H9 (cell line): ENCODE results near the gene ABCC3. TPM values are rescaled to one million over a fixed set of nuclear protein-coding genes. Genes with fewer than 3 reads are reported as not detected.

Experiments used
- DNase-seq: peaks from one replicate; pipeline ENCODE4 v3.0.0-alpha.2; 2017
- H2AFZ ChIP-seq: one replicate; pipeline ENCODE4 v1.6.1; 2013; ENCODE audit warnings: mild to moderate bottlenecking, low read length, control low read depth, moderate library complexity
- H2AK5ac ChIP-seq: 2 replicates; pipeline ENCODE4 v1.6.1; 2013; ENCODE audit warnings: low read length, control low read depth, mixed read lengths; ENCODE audit not compliant: insufficient read length
- H2BK120ac ChIP-seq: one replicate; pipeline ENCODE4 v1.6.1; 2013; ENCODE audit warnings: low read depth, mild to moderate bottlenecking, low read length, control low read depth, inconsistent platforms; ENCODE audit not compliant: poor library complexity, severe bottlenecking
- H2BK12ac ChIP-seq: 2 replicates; pipeline ENCODE4 v1.6.1; 2013; ENCODE audit warnings: low read length, control low read depth, mixed read lengths, low read depth; ENCODE audit not compliant: insufficient read length
- H2BK15ac ChIP-seq: 2 replicates; pipeline ENCODE4 v1.6.1; 2013; ENCODE audit warnings: low read depth, low read length, control low read depth
- H2BK20ac ChIP-seq: one replicate; pipeline ENCODE4 v1.6.1; 2013; ENCODE audit warnings: low read depth, mild to moderate bottlenecking, low read length, control low read depth, inconsistent platforms; ENCODE audit not compliant: poor library complexity, severe bottlenecking
- H2BK5ac ChIP-seq: 2 replicates; pipeline ENCODE4 v1.6.1; 2013; ENCODE audit warnings: low read length, control low read depth, mixed read lengths; ENCODE audit not compliant: insufficient read length
- H3K14ac ChIP-seq: 2 replicates; pipeline ENCODE4 v1.6.1; 2013; ENCODE audit warnings: low read length, control low read depth; ENCODE audit not compliant: insufficient read depth
- H3K18ac ChIP-seq: 2 replicates; pipeline ENCODE4 v1.6.1; 2013; ENCODE audit warnings: low read depth, mild to moderate bottlenecking, mixed read lengths, low read length, control low read depth; ENCODE audit not compliant: insufficient read length
- H3K23ac ChIP-seq: 2 replicates; pipeline ENCODE4 v1.6.1; 2013; ENCODE audit warnings: low read length, control low read depth, mixed read lengths, low read depth; ENCODE audit not compliant: insufficient read length
- H3K23me2 ChIP-seq: 2 replicates; pipeline ENCODE4 v1.6.1; 2013; ENCODE audit warnings: low read depth, mild to moderate bottlenecking, mixed read lengths, low read length, control low read depth; ENCODE audit not compliant: insufficient read length, poor library complexity, severe bottlenecking
- H3K27ac ChIP-seq: 2 replicates; pipeline ENCODE4 v1.5.1; 2013; ENCODE audit warnings: low read length, control low read depth, mixed read lengths, low read depth; ENCODE audit not compliant: insufficient read length
- H3K27me3 ChIP-seq: 2 replicates; pipeline ENCODE4 v1.6.1; 2013; ENCODE audit warnings: low read length, control low read depth, inconsistent platforms; ENCODE audit not compliant: insufficient read depth
- H3K4ac ChIP-seq: 2 replicates; pipeline ENCODE4 v1.6.1; 2013; ENCODE audit warnings: low read depth, mild to moderate bottlenecking, control low read depth, inconsistent platforms, low read length, moderate library complexity
- H3K4me1 ChIP-seq: 2 replicates; pipeline ENCODE4 v1.6.1; 2013; ENCODE audit warnings: low read length, control low read depth, inconsistent platforms; ENCODE audit not compliant: insufficient read depth
- H3K4me2 ChIP-seq: 2 replicates; pipeline ENCODE4 v1.6.1; 2013; ENCODE audit warnings: low read length, control low read depth, mixed read lengths; ENCODE audit not compliant: insufficient read length, insufficient read depth
- H3K56ac ChIP-seq: 2 replicates; pipeline ENCODE4 v1.6.1; 2013; ENCODE audit warnings: low read depth, mild to moderate bottlenecking, mixed read lengths, low read length, control low read depth; ENCODE audit not compliant: insufficient read length
- H3K79me1 ChIP-seq: 2 replicates; pipeline ENCODE4 v1.6.1; 2013; ENCODE audit warnings: low read depth, mild to moderate bottlenecking, moderate library complexity, low read length, control low read depth, inconsistent platforms; ENCODE audit not compliant: insufficient read depth, poor library complexity, severe bottlenecking
- H3K79me2 ChIP-seq: 2 replicates; pipeline ENCODE4 v1.6.1; 2013; ENCODE audit warnings: low read length, control low read depth, inconsistent platforms; ENCODE audit not compliant: insufficient read depth
- H3K9ac ChIP-seq: 2 replicates; pipeline ENCODE4 v1.6.1; 2013; ENCODE audit warnings: low read length, control low read depth, mixed read lengths; ENCODE audit not compliant: insufficient read length; ENCODE audit errors: extremely low read depth
- H3K9me3 ChIP-seq: one replicate; pipeline ENCODE4 v1.6.1; 2013; ENCODE audit warnings: low read depth, low read length, inconsistent platforms; ENCODE audit not compliant: control insufficient read depth
- H3T11ph ChIP-seq: one replicate; pipeline ENCODE4 v1.6.1; 2013; ENCODE audit warnings: mild to moderate bottlenecking, low read length, control low read depth, inconsistent platforms
- H4K20me1 ChIP-seq: one replicate; pipeline ENCODE4 v1.6.1; 2013; ENCODE audit not compliant: control insufficient read depth, insufficient read length, insufficient read depth
- H4K5ac ChIP-seq: 2 replicates; pipeline ENCODE4 v1.6.1; 2013; ENCODE audit warnings: low read depth, mild to moderate bottlenecking, mixed read lengths, low read length, control low read depth; ENCODE audit not compliant: insufficient read length
- H4K8ac ChIP-seq: replicated peaks from 2 replicates; pipeline ENCODE4 v1.6.1; 2013; ENCODE audit warnings: low read length, control low read depth, mixed read lengths, low read depth; ENCODE audit not compliant: insufficient read length
- H4K91ac ChIP-seq: 2 replicates; pipeline ENCODE4 v1.6.1; 2013; ENCODE audit warnings: low read depth, mild to moderate bottlenecking, moderate library complexity, mixed read lengths, low read length, control low read depth; ENCODE audit not compliant: insufficient read length
- H3K27ac Mint-ChIP-seq, 3 experiments: 2 replicates in 2 of 3; 3 replicates in 1 of 3; pipeline ENCODE4 v1.8.0; 2020 to 2021; ENCODE audit warnings: mixed read lengths in 3 of 3, mild to moderate bottlenecking in 1 of 3, moderate library complexity in 1 of 3
- H3K27me3 Mint-ChIP-seq: 2 replicates; pipeline ENCODE4 v1.8.0; 2021; ENCODE audit warnings: low read depth, mild to moderate bottlenecking, moderate library complexity, mixed read lengths
- H3K36me3 Mint-ChIP-seq, 3 experiments: 2 replicates in 2 of 3; 3 replicates in 1 of 3; pipeline ENCODE4 v1.8.0; 2020 to 2021; ENCODE audit warnings: low read depth in 3 of 3, mixed read lengths in 3 of 3; ENCODE audit not compliant: insufficient read depth in 1 of 3
- H3K4me1 Mint-ChIP-seq, 2 experiments: 2 replicates each; pipeline ENCODE4 v1.8.0; 2020; ENCODE audit warnings: mixed read lengths in 2 of 2
- H3K4me3 Mint-ChIP-seq, 2 experiments: 2 replicates in 1 of 2; 3 replicates in 1 of 2; pipeline ENCODE4 v1.8.0; 2020 to 2021; ENCODE audit warnings: mild to moderate bottlenecking in 2 of 2, mixed read lengths in 2 of 2, moderate library complexity in 1 of 2
- H3K9me3 Mint-ChIP-seq, 2 experiments: 2 replicates in 1 of 2; 3 replicates in 1 of 2; pipeline ENCODE4 v1.8.0; 2020; ENCODE audit warnings: mild to moderate bottlenecking in 2 of 2, mixed read lengths in 2 of 2, moderate library complexity in 1 of 2
- WGBS: extraction: QIAGEN DNeasy Blood & Tissue Kit; methylation state at CpG from one replicate; pipeline ENCODE4 v1.1.7; 2013; ENCODE audit warnings: missing lambda C conversion rate, low lambda C conversion rate, mixed read lengths; ENCODE audit not compliant: insufficient read length; ENCODE audit errors: extremely low coverage; 5-methylcytosine and 5-hydroxymethylcytosine counted together
- total RNA-seq: library from RNA; stranded (reverse); gene quantifications from 2 replicates; pipeline ENCODE4 v1.2.1, GENCODE V29; 2021
- TF ChIP-seq, protein P1 (sequence below): fragments of 200-600 bp; sonication (generic); conservative IDR thresholded peaks from 3 replicates; pipeline ENCODE4 v1.8.0; 2021; ENCODE audit warnings: antibody characterized with exemption, mild to moderate bottlenecking

ABCC3 gene
- total RNA-seq, 1 experiment from 2014 or later: 0.31 TPM

DNA sequence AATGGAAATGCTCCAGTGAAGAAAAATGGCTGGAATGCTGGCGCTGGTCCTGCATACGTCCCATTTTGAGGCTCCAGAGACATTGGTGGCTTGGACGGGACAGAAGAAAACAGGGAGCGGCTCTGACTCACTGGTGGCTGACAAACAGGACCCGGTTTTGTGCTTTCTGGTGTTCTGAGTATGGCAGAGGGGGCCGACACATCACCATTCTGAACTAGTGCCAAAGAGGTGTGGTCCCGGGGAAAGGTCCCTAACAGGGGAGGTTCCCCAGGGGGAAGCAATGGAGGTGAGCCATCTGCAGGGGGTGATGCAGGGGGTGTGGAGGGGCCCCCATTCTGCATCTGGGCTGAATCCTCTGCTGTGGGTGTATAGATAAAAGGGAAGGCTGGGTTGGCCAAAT lies 64.7 kb downstream of the ABCC3 start:
- Histone ChIP-seq H2BK12ac (no peak overlapping the region), H4K20me1 (no peaks in the 10 kb centered on the region), H2BK20ac (no peak overlapping the region), H2AFZ (no peak overlapping the region), H3K9ac (no peak overlapping the region), H3K4me1 (no peaks in the 10 kb centered on the region), H3K27ac (no peak overlapping the region), H3K27me3 (no peaks in the 10 kb centered on the region), H4K8ac (no peak overlapping the region), H3K9me3 (no peaks in the 10 kb centered on the region), H4K91ac (no peak overlapping the region), H3K4me2 (no peak overlapping the region), H2BK5ac (no peak overlapping the region), H3K79me1 (no peaks in the 10 kb centered on the region), H2BK120ac (no peak overlapping the region), H3T11ph (no peak overlapping the region), H3K18ac (no peak overlapping the region), H3K23me2 (no peaks in the 10 kb centered on the region), H2BK15ac (no peak overlapping the region), H3K4ac (no peak overlapping the region), H3K56ac (no peak overlapping the region), H2AK5ac (no peak overlapping the region), H3K23ac (no peak overlapping the region), H3K79me2 (no peaks in the 10 kb centered on the region), H4K5ac (no peak overlapping the region), H3K14ac (no peak overlapping the region)
- Mint-ChIP-seq H3K4me1 (no peaks in the 10 kb centered on the region; a peak in 1 of 4 replicates), H3K27ac (no peak overlapping the region; a peak in 1 of 7 replicates), H3K9me3 (no peaks in the 10 kb centered on the region), H3K27me3 (no peaks in the 10 kb centered on the region), H3K36me3 (peaks cover 33 to 75% (median 69%) of the 10 kb centered on the region in 3 experiments; a peak in 6 of 7 replicates), H3K4me3 (no peak overlapping the region)
- WGBS: no CpG with 5 or more reads among the region's 7 CpGs
- TF ChIP-seq, protein P1, sequence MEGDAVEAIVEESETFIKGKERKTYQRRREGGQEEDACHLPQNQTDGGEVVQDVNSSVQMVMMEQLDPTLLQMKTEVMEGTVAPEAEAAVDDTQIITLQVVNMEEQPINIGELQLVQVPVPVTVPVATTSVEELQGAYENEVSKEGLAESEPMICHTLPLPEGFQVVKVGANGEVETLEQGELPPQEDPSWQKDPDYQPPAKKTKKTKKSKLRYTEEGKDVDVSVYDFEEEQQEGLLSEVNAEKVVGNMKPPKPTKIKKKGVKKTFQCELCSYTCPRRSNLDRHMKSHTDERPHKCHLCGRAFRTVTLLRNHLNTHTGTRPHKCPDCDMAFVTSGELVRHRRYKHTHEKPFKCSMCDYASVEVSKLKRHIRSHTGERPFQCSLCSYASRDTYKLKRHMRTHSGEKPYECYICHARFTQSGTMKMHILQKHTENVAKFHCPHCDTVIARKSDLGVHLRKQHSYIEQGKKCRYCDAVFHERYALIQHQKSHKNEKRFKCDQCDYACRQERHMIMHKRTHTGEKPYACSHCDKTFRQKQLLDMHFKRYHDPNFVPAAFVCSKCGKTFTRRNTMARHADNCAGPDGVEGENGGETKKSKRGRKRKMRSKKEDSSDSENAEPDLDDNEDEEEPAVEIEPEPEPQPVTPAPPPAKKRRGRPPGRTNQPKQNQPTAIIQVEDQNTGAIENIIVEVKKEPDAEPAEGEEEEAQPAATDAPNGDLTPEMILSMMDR: no peak
- DNase-seq: no peak
